GM19452 (cell line): Measurements from ENCODE around the gene NELFCD.
"Not testable (repeated sequence)": the region's sequence is repeated elsewhere in the genome, so short reads cannot be mapped to it uniquely, and the experiment has no call there.

Experiments used
- ATAC-seq: cut with Tn5 transposase; IDR thresholded peaks from one replicate; pipeline ENCODE4 v1.9.1; 2021; ENCODE audit not compliant: unreplicated experiment

The NELFCD gene

GRCh38 chr20:58980711-58981627 lies at the start of gene NELFCD:
Gene NELFCD, plus strand, starts transcription at chr20:58981256. Its CDS starts 54 bp downstream, at chr20:58981310.
- peak; percentile 76 for ATAC-seq

- no peak for ATAC-seq
Observed at GRCh38 chr20:58932170-58932569, 48.9 kb upstream of the NELFCD start.

GRCh38 chr20:58938078-58938477 lies 43.0 kb upstream of the NELFCD start:
- no peak for ATAC-seq

- no peak for ATAC-seq
Observed at GRCh38 chr20:58938541-58938940, 42.5 kb upstream of the NELFCD start.

- no peak for ATAC-seq
Observed at GRCh38 chr20:58941471-58941870, 39.6 kb upstream of the NELFCD start.

GRCh38 chr20:58942549-58942948 lies 38.5 kb upstream of the NELFCD start:
- no peak for ATAC-seq

GRCh38 chr20:58944610-58945009 lies 36.4 kb upstream of the NELFCD start:
- ATAC-seq: no peak

- ATAC-seq: no peak
Observed at GRCh38 chr20:58945965-58946631, 35.0 kb upstream of the NELFCD start.

- not testable (repeated sequence) for ATAC-seq
Observed at GRCh38 chr20:58947797-58948388, 33.2 kb upstream of the NELFCD start.

GRCh38 chr20:58950603-58951002 lies 30.5 kb upstream of the NELFCD start:
- no peak for ATAC-seq

- no peak for ATAC-seq
Observed at GRCh38 chr20:58953050-58953449, 28.0 kb upstream of the NELFCD start.

GRCh38 chr20:58956078-58956477 lies 25.0 kb upstream of the NELFCD start:
- no peak for ATAC-seq

GRCh38 chr20:58959652-58960051 lies 21.4 kb upstream of the NELFCD start:
- no peak for ATAC-seq

- no peak for ATAC-seq
Observed at GRCh38 chr20:58963060-58963584, 17.9 kb upstream of the NELFCD start.

GRCh38 chr20:58963922-58964321 lies 17.1 kb upstream of the NELFCD start:
- not testable (repeated sequence) for ATAC-seq

- no peak for ATAC-seq
Observed at GRCh38 chr20:58965270-58966064, 15.6 kb upstream of the NELFCD start.

- no peak for ATAC-seq
Observed at GRCh38 chr20:58967652-58968429, 13.2 kb upstream of the NELFCD start.

- no peak for ATAC-seq
Observed at GRCh38 chr20:58969439-58969838, 11.6 kb upstream of the NELFCD start.

GRCh38 chr20:58970146-58970545 lies 10.9 kb upstream of the NELFCD start:
- ATAC-seq: no peak

- no peak for ATAC-seq
Observed at GRCh38 chr20:58971429-58971828, 9.6 kb upstream of the NELFCD start.
